Aorta (tissue), 5 donors: ENCODE data around the gene HRH2. TPM values are rescaled to one million over a fixed set of nuclear protein-coding genes. Genes with fewer than 3 reads are reported as not detected.

Source experiments
- ATAC-seq: fragments of 200-7000 bp; cut with Tn5 transposase; one replicate; pipeline ENCODE4 v1.9.1; 2022; ENCODE audit warnings: moderate library complexity; ENCODE audit not compliant: low FRiP score
- DNase-seq, 2 donors: peaks; one replicate each; pipeline ENCODE4 v3.0.0-alpha.2; 2020
- H3K27ac ChIP-seq, 2 donors: one replicate each; pipeline ENCODE4 v1.5.1; 2013; ENCODE audit warnings: low read length in 2 of 2, mild to moderate bottlenecking in 2 of 2, moderate library complexity in 2 of 2, control low read depth in 1 of 2, inconsistent platforms in 1 of 2, low read depth in 1 of 2
- H3K27me3 ChIP-seq, 2 donors: one replicate each; pipeline ENCODE4 v1.6.1; 2013; ENCODE audit warnings: control low read depth in 1 of 2, low read length in 1 of 2, mild to moderate bottlenecking in 1 of 2, moderate library complexity in 1 of 2; ENCODE audit not compliant: insufficient read depth in 2 of 2, control insufficient read depth in 1 of 2
- H3K36me3 ChIP-seq, 2 donors: one replicate each; pipeline ENCODE4 v1.6.1; 2013; ENCODE audit warnings: control low read depth in 1 of 2, low read length in 1 of 2, mild to moderate bottlenecking in 1 of 2; ENCODE audit not compliant: insufficient read depth in 2 of 2, control insufficient read depth in 1 of 2
- H3K4me1 ChIP-seq, 2 donors: one replicate each; pipeline ENCODE4 v1.6.1; 2013; ENCODE audit warnings: low read length in 2 of 2, control low read depth in 1 of 2, mild to moderate bottlenecking in 1 of 2, moderate library complexity in 1 of 2; ENCODE audit not compliant: insufficient read depth in 2 of 2, control insufficient read depth in 1 of 2
- H3K4me3 ChIP-seq, 2 donors: one replicate each; pipeline ENCODE4 v1.5.1; 2013; ENCODE audit warnings: low read length in 2 of 2, control low read depth in 1 of 2, mild to moderate bottlenecking in 1 of 2
- H3K9me3 ChIP-seq: one replicate; pipeline ENCODE4 v1.6.1; 2013; ENCODE audit warnings: mild to moderate bottlenecking, low read length; ENCODE audit not compliant: control insufficient read depth
- WGBS, 2 donors: extraction: QIAGEN DNeasy Blood & Tissue Kit; methylation state at CpG; one replicate each; pipeline ENCODE4 v1.1.7; 2013; 5-methylcytosine and 5-hydroxymethylcytosine counted together
- intact Hi-C, 2 donors: fragments of 100-400 bp; cut with DNase I; formaldehyde crosslinking; loops; one replicate each; pipeline versions ENCODE4 v1.14.2 to v1.15.0; 2022
- polyA plus RNA-seq, 2 donors: library from polyadenylated mRNA; stranded (reverse); fragments of 200-250 nt; gene quantifications; one replicate each; pipeline ENCODE4 v1.2.3, GENCODE V29; 2013
- total RNA-seq, 2 donors: library from RNA; stranded (reverse); fragmentation: NEBNext Ultra II Directional; extraction: Animal tissue kit (Norgen Biotek cat#: 25700); gene quantifications; one replicate each; pipeline ENCODE4 v1.2.1, GENCODE V29; 2021
- donor health status: healthy with polysubstance abuse.
- donor health status: Bipolar disorder and iron deficiency.
- donor health status: DM: no; HTN: no; CAD: no.
- donor health status: DM: no; HTN: no; CAD: no.
- donor health status: DM: yes; HTN: yes; CAD: no.

HRH2 gene
- total and polyA plus RNA-seq, 4 donors: 1.1 to 15.3 (median 7.4) TPM

- intact Hi-C loops: no loop called here
Measured at GRCh38 chr5:175736652-175737051, 78.8 kb downstream of the HRH2 start.

GRCh38 chr5:175737481-175737880 lies 79.6 kb downstream of the HRH2 start:
- H3K36me3 ChIP-seq: no peaks in the 10 kb centered on the region
- ATAC-seq (no peak), DNase-seq (peak in 1 of 2 donors; percentile 32)
- H3K27me3 ChIP-seq: no peaks in the 10 kb centered on the region
- no peaks in the 10 kb centered on the region for H3K4me1 ChIP-seq
- 57 to 65% methylated on average over 7 of the region's 7 CpGs for WGBS, 2 donors
- intact Hi-C loops: no loop called here
- no peak overlapping the region for H3K4me3 ChIP-seq
- peaks cover 6% of the 10 kb centered on the region for H3K9me3 ChIP-seq
- H3K27ac ChIP-seq: no peak overlapping the region

More at GRCh38 chr5:175736652-175737051, 78.8 kb downstream of the HRH2 start:
- DNase-seq: no peak
- no peak overlapping the region for H3K4me3 ChIP-seq
- no peaks in the 10 kb centered on the region for H3K4me1 ChIP-seq
- ATAC-seq: no peak
- peaks cover 6% of the 10 kb centered on the region for H3K9me3 ChIP-seq
- H3K36me3 ChIP-seq: no peaks in the 10 kb centered on the region
- no peak overlapping the region for H3K27ac ChIP-seq
- H3K27me3 ChIP-seq: no peaks in the 10 kb centered on the region
- 65 to 82% methylated on average over 4 of the region's 4 CpGs for WGBS, 2 donors

GRCh38 chr5:175738126-175738525 lies 80.3 kb downstream of the HRH2 start:
- WGBS, 2 donors: 85 to 88% methylated on average over 4 of the region's 4 CpGs
- Histone ChIP-seq H3K27ac (no peak overlapping the region), H3K4me1 (no peaks in the 10 kb centered on the region), H3K4me3 (no peak overlapping the region), H3K36me3 (no peaks in the 10 kb centered on the region), H3K9me3 (peaks cover 6% of the 10 kb centered on the region), H3K27me3 (no peaks in the 10 kb centered on the region)
- ATAC-seq (no peak), DNase-seq (peak in 1 of 2 donors; percentile 21)
- intact Hi-C loops: no loop called here

GRCh38 chr5:175738602-175739133 lies 80.8 kb downstream of the HRH2 start:
- DNase-seq (peak in 1 of 2 donors; percentile 20), ATAC-seq (no peak)
- H3K4me1 ChIP-seq: no peaks in the 10 kb centered on the region
- peaks cover 1% of the 10 kb centered on the region for H3K9me3 ChIP-seq
- WGBS, 2 donors: 78% methylated on average over 14 of the region's 14 CpGs
- intact Hi-C loops: no loop called here
- no peaks in the 10 kb centered on the region for H3K36me3 ChIP-seq
- H3K27ac ChIP-seq: no peak overlapping the region
- H3K4me3 ChIP-seq: no peak overlapping the region
- H3K27me3 ChIP-seq: no peaks in the 10 kb centered on the region

- no peaks in the 10 kb centered on the region for H3K27me3 ChIP-seq
- no peak overlapping the region for H3K4me3 ChIP-seq
- H3K36me3 ChIP-seq: no peaks in the 10 kb centered on the region
- 85 to 88% methylated on average over 5 of the region's 5 CpGs for WGBS, 2 donors
- ATAC-seq: no peak
- H3K27ac ChIP-seq: no peak overlapping the region
- no peaks in the 10 kb centered on the region for H3K4me1 ChIP-seq
- H3K9me3 ChIP-seq: no peaks in the 10 kb centered on the region
- intact Hi-C loops: no loop called here
- no peak for DNase-seq
Measured at GRCh38 chr5:175740014-175740413, 82.1 kb downstream of the HRH2 start.

- Histone ChIP-seq H3K36me3 (no peaks in the 10 kb centered on the region), H3K4me1 (no peaks in the 10 kb centered on the region), H3K27ac (no peak overlapping the region), H3K4me3 (no peak overlapping the region), H3K9me3 (no peaks in the 10 kb centered on the region), H3K27me3 (no peaks in the 10 kb centered on the region)
- intact Hi-C loops: no loop called here
- ATAC-seq: no peak
- WGBS, 2 donors: 52 to 72% methylated on average over 3 of the region's 3 CpGs
- DNase-seq: peak in 1 of 2 donors; percentile 36
Measured at GRCh38 chr5:175741556-175741955, 83.7 kb downstream of the HRH2 start.

- Histone ChIP-seq H3K4me1 (no peaks in the 10 kb centered on the region), H3K4me3 (no peak overlapping the region), H3K9me3 (no peaks in the 10 kb centered on the region), H3K27ac (no peak overlapping the region), H3K36me3 (no peaks in the 10 kb centered on the region), H3K27me3 (no peaks in the 10 kb centered on the region)
- ATAC-seq: no peak
- intact Hi-C loops: no loop called here
- no peak for DNase-seq
- 77 to 81% methylated on average over 10 of the region's 10 CpGs for WGBS, 2 donors
Measured at GRCh38 chr5:175742290-175742994, 84.6 kb downstream of the HRH2 start.

- H3K4me3 ChIP-seq: no peak overlapping the region
- no peaks in the 10 kb centered on the region for H3K4me1 ChIP-seq
- no peaks in the 10 kb centered on the region for H3K27me3 ChIP-seq
- 57 to 71% methylated on average over 1 of the region's 1 CpG for WGBS, 2 donors
- intact Hi-C loops: no loop called here
- H3K27ac ChIP-seq: no peak overlapping the region
- DNase-seq: no peak
- no peaks in the 10 kb centered on the region for H3K36me3 ChIP-seq
- H3K9me3 ChIP-seq: no peaks in the 10 kb centered on the region
- ATAC-seq: no peak
Measured at GRCh38 chr5:175743676-175744210, 85.9 kb downstream of the HRH2 start.

GRCh38 chr5:175745210-175745609 lies 87.3 kb downstream of the HRH2 start:
- ATAC-seq: no peak
- Histone ChIP-seq H3K4me1 (no peaks in the 10 kb centered on the region), H3K27me3 (no peaks in the 10 kb centered on the region), H3K36me3 (no peaks in the 10 kb centered on the region), H3K27ac (no peak overlapping the region), H3K9me3 (no peaks in the 10 kb centered on the region), H3K4me3 (no peak overlapping the region)
- intact Hi-C loops: no loop called here
- no peak for DNase-seq
- 70 to 72% methylated on average over 3 of the region's 3 CpGs for WGBS, 2 donors
